HepG2 (cell line): ENCODE results near the gene PHKB.
"Not testable (repeated sequence)": the region's sequence is repeated elsewhere in the genome, so short reads cannot be mapped to it uniquely, and the experiment has no call there.

Experiments used
- BORCS8-MEF2B ChIP-seq: sonication (generic); formaldehyde crosslinking; IDR thresholded peaks from 2 replicates; pipeline ENCODE4 v1.8.0; 2022; ENCODE audit warnings: mild to moderate bottlenecking, missing genetic modification reagents
- CTCF ChIP-seq: sonication (generic); formaldehyde crosslinking; IDR thresholded peaks from 2 replicates; pipeline ENCODE4 v1.5.0; 2020; ENCODE audit warnings: mild to moderate bottlenecking, missing genetic modification reagents, moderate library complexity
- FOXK2 ChIP-seq: fragments of 450-650 bp; IDR thresholded peaks from 2 replicates; pipeline ENCODE4 v1.6.1; 2016
- GTF2F1 ChIP-seq: fragments of 150-350 bp; IDR thresholded peaks from 2 replicates; pipeline ENCODE4 v1.6.1; 2014; ENCODE audit warnings: low read length
- KLF9 ChIP-seq: IDR thresholded peaks from 2 replicates; pipeline ENCODE4 v1.6.1; 2016; ENCODE audit warnings: low read depth
- MED1 ChIP-seq: sonication (generic); formaldehyde crosslinking; IDR thresholded peaks from 2 replicates; pipeline ENCODE4 v1.4.0; 2020; ENCODE audit warnings: missing genetic modification reagents
- MTF1 ChIP-seq: sonication (generic); formaldehyde crosslinking; IDR thresholded peaks from 2 replicates; pipeline ENCODE4 v1.5.0; 2020; ENCODE audit warnings: missing genetic modification reagents
- PBX3 ChIP-seq: sonication (generic); formaldehyde crosslinking; IDR thresholded peaks from 2 replicates; pipeline ENCODE4 v1.8.1; 2023; ENCODE audit warnings: missing genetic modification reagents, inconsistent platforms, borderline replicate concordance
- ZFX ChIP-seq: sonication (generic); formaldehyde crosslinking; IDR thresholded peaks from 2 replicates; pipeline ENCODE4 v1.4.0; 2020; ENCODE audit warnings: mild to moderate bottlenecking, low read depth, missing genetic modification reagents, moderate library complexity
- ZNF367 ChIP-seq: sonication (generic); formaldehyde crosslinking; IDR thresholded peaks from 2 replicates; pipeline ENCODE4 v1.4.0; 2020; ENCODE audit warnings: missing genetic modification reagents, borderline replicate concordance
- ZNF766 ChIP-seq: sonication (generic); formaldehyde crosslinking; IDR thresholded peaks from 2 replicates; pipeline ENCODE4 v1.5.0; 2020; ENCODE audit warnings: missing genetic modification reagents, borderline replicate concordance
- ZSCAN21 ChIP-seq: sonication (generic); formaldehyde crosslinking; IDR thresholded peaks from 2 replicates; pipeline ENCODE4 v1.8.0; 2022; ENCODE audit warnings: mild to moderate bottlenecking, missing genetic modification reagents, moderate library complexity, borderline replicate concordance
- ZZZ3 ChIP-seq: sonication (generic); formaldehyde crosslinking; IDR thresholded peaks from 2 replicates; pipeline ENCODE4 v1.4.0; 2020; ENCODE audit warnings: missing genetic modification reagents, mild to moderate bottlenecking, borderline replicate concordance

- TF ChIP-seq CTCF; MTF1 (CRISPR knock-in tag); ZFX (CRISPR knock-in tag); GTF2F1; KLF9 (CRISPR knock-in tag); ZSCAN21 (CRISPR knock-in tag); MED1 (CRISPR knock-in tag); ZNF367 (CRISPR knock-in tag); ZNF766 (CRISPR knock-in tag); PBX3 (CRISPR knock-in tag); FOXK2; ZZZ3 (CRISPR knock-in tag); BORCS8-MEF2B (CRISPR knock-in tag): not testable (repeated sequence)
Observed at GRCh38 chr16:47551767-47552166, 90.6 kb downstream of the PHKB start.
